CD14-positive monocyte (primary cell): ENCODE measurements around the gene PMFBP1. TPM values are rescaled to one million over a fixed set of nuclear protein-coding genes. Genes with fewer than 3 reads are reported as not detected.

ENCODE experiments used
- DNase-seq, 3 donors: peaks; one replicate each; pipeline ENCODE4 v3.0.0-alpha.2; 2011 to 2022
- H2AFZ ChIP-seq: 2 replicates; pipeline ENCODE4 v1.6.0; 2012; ENCODE audit warnings: mild to moderate bottlenecking, low read depth, low read length, inconsistent platforms; ENCODE audit not compliant: insufficient read depth, poor library complexity, severe bottlenecking
- H3K27ac ChIP-seq, 2 donors: 1 replicate in 1 of 2; 2 replicates in 1 of 2; pipeline ENCODE4 v1.5.1; 2012 to 2013; ENCODE audit warnings: low read length in 2 of 2, control low read depth in 1 of 2, inconsistent platforms in 1 of 2, low read depth in 1 of 2, mild to moderate bottlenecking in 1 of 2
- H3K27me3 ChIP-seq, 2 donors: one replicate each; pipeline versions ENCODE4 v1.6.0 to v1.6.1; 2011 to 2013; ENCODE audit warnings: low read length in 2 of 2; ENCODE audit not compliant: control insufficient read depth in 2 of 2, insufficient read depth in 2 of 2
- H3K36me3 ChIP-seq, 2 donors: replicated peaks in 1 of 2; 1 replicate in 1 of 2; 2 replicates in 1 of 2; pipeline versions ENCODE4 v1.5.1 to v1.6.1; 2012 to 2013; ENCODE audit warnings: low read length in 2 of 2, control low read depth in 1 of 2, inconsistent platforms in 1 of 2, mild to moderate bottlenecking in 1 of 2; ENCODE audit not compliant: insufficient read depth in 2 of 2, control insufficient read depth in 1 of 2
- H3K4me1 ChIP-seq, 2 donors: 1 replicate in 1 of 2; 2 replicates in 1 of 2; pipeline versions ENCODE4 v1.5.1 to v1.6.1; 2012 to 2013; ENCODE audit warnings: low read length in 2 of 2, control low read depth in 1 of 2, inconsistent platforms in 1 of 2, mild to moderate bottlenecking in 1 of 2, moderate library complexity in 1 of 2; ENCODE audit not compliant: insufficient read depth in 2 of 2, control insufficient read depth in 1 of 2
- H3K4me2 ChIP-seq: replicated peaks from 2 replicates; pipeline ENCODE3; 2012; ENCODE audit warnings: low read length, moderate library complexity, mild to moderate bottlenecking; ENCODE audit not compliant: poor library complexity, severe bottlenecking; ENCODE audit errors: extremely low read depth
- H3K4me3 ChIP-seq, 3 experiments: fragments of 200-600 bp in 1 of 3; sonication (generic) in 1 of 3; replicated peaks in 1 of 3; 1 replicate in 2 of 3; 2 replicates in 1 of 3; pipeline ENCODE4 v1.5.1; 2011 to 2013; ENCODE audit warnings: low read length in 3 of 3, mild to moderate bottlenecking in 3 of 3, control low read depth in 2 of 3, low read depth in 2 of 3, inconsistent platforms in 1 of 3, moderate library complexity in 1 of 3
- H3K79me2 ChIP-seq: 2 replicates; pipeline ENCODE4 v1.6.0; 2012; ENCODE audit warnings: mild to moderate bottlenecking, control low read depth, inconsistent platforms, low read length, moderate library complexity; ENCODE audit not compliant: insufficient read depth
- H3K9ac ChIP-seq: 2 replicates; pipeline ENCODE4 v1.6.0; 2017; ENCODE audit warnings: low read length, mild to moderate bottlenecking; ENCODE audit not compliant: insufficient read depth, poor library complexity, severe bottlenecking
- H3K9me3 ChIP-seq, 2 donors: replicated peaks in 1 of 2; 1 replicate in 1 of 2; 2 replicates in 1 of 2; pipeline versions ENCODE4 v1.5.1 to v1.6.1; 2012 to 2013; ENCODE audit warnings: low read length in 2 of 2, control low read depth in 1 of 2; ENCODE audit not compliant: control insufficient read depth in 1 of 2, insufficient read depth in 1 of 2
- H4K20me1 ChIP-seq: 2 replicates; pipeline ENCODE4 v1.6.0; 2012; ENCODE audit warnings: mild to moderate bottlenecking, low read length, control low read depth, moderate library complexity; ENCODE audit not compliant: insufficient read depth
- H3K27ac Mint-ChIP-seq, 7 donors: one replicate each; pipeline ENCODE4 v1.8.0; 2020; ENCODE audit warnings: mild to moderate bottlenecking in 7 of 7, mixed read lengths in 7 of 7, moderate library complexity in 6 of 7, inconsistent platforms in 2 of 7
- H3K27me3 Mint-ChIP-seq, 3 donors: one replicate each; pipeline ENCODE4 v1.8.0; 2021 to 2022; ENCODE audit warnings: low read depth in 3 of 3, mild to moderate bottlenecking in 3 of 3, mixed read lengths in 3 of 3, moderate library complexity in 3 of 3, inconsistent platforms in 1 of 3
- H3K36me3 Mint-ChIP-seq, 2 donors: one replicate each; pipeline ENCODE4 v1.8.0; 2020; ENCODE audit warnings: mixed read lengths in 2 of 2, inconsistent platforms in 1 of 2, mild to moderate bottlenecking in 1 of 2
- H3K4me1 Mint-ChIP-seq: one replicate; pipeline ENCODE4 v1.8.0; 2020; ENCODE audit warnings: mild to moderate bottlenecking, mixed read lengths
- H3K4me3 Mint-ChIP-seq, 2 donors: one replicate each; pipeline ENCODE4 v1.8.0; 2020; ENCODE audit warnings: mild to moderate bottlenecking in 2 of 2, mixed read lengths in 2 of 2, moderate library complexity in 1 of 2
- H3K9me3 Mint-ChIP-seq, 7 donors: one replicate each; pipeline ENCODE4 v1.8.0; 2020 to 2022; ENCODE audit warnings: mixed read lengths in 7 of 7, mild to moderate bottlenecking in 6 of 7, moderate library complexity in 6 of 7, inconsistent platforms in 2 of 7
- WGBS: methylation state at CpG from one replicate; pipeline ENCODE4 v1.1.5; 2013; ENCODE audit warnings: missing lambda C conversion rate; ENCODE audit not compliant: insufficient coverage; 5-methylcytosine and 5-hydroxymethylcytosine counted together
- intact Hi-C, 2 donors: fragments of 100-400 bp; cut with micrococcal nuclease; formaldehyde crosslinking; loops; one replicate each; pipeline versions ENCODE4 v1.15.0 to v1.15.1; 2023
- polyA plus RNA-seq, 3 donors: library from polyadenylated mRNA; depleted of rRNA in 1 of 3; unstranded in 2 of 3; stranded (reverse) in 1 of 3; fragments of 300-500 nt in 2 of 3; fragments of >200 nt in 1 of 3; fragmentation: Illumina TruSeq in 2 of 3; gene quantifications; 1 replicate in 2 of 3; 2 replicates in 1 of 3; pipeline ENCODE4 v1.2.3, GENCODE V29; 2012 to 2021
- TF ChIP-seq, protein P1 (sequence below): fragments of 200-600 bp; IDR thresholded peaks from one replicate; pipeline ENCODE4 v1.8.0; 2022; ENCODE audit warnings: antibody characterized with exemption, mild to moderate bottlenecking

The PMFBP1 gene
- polyA plus RNA-seq, 3 donors = 0.15 to 0.87 (median 0.18) TPM

DNA sequence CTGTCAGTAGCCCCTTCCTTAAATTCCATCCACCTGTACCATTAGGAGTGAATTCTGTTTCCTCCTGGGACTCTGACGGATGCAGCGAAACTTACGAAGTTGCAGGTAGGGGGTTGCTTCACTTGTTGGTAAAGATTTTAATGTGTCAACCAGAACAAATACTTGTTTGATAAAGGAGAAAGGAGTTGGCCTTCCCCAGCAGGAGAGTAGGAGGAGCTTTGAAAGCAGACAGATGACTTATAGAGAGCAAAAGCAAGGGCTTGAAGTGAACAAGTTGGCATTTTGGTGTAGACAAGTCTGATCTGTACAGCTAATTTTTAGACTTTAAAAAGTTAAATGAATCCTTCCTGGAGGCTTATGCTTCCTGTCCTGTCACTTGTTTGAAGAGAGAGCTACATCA lies 38.1 kb upstream of the PMFBP1 start:
- 100% methylated on average over 1 of the region's 3 CpGs for WGBS
- peaks cover 0 to 4% (median 2%) of the 10 kb centered on the region in 7 donors for H3K9me3 Mint-ChIP-seq

DNA sequence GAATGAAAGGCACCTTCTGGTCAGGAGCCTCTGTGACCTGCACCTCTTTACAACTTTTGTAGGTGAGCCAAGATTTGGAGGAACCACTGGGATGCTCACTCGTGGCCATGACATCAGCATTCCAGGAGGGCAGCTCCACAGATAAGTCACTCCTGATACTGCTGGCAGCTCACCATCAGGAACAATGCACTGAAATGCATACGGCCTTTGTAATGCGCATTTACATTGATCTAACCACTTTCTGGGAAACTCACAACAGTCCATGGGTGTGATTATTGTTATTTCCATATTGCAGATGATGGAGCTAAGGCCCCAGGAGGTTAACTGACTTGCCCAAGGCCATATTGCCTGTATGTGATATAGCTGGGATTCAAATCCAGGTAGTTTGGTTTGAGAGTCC lies 34.3 kb upstream of the PMFBP1 start:
- Histone ChIP-seq H3K9ac (no peak overlapping the region), H3K4me3 (no peak overlapping the region), H4K20me1 (no peaks in the 10 kb centered on the region), H3K4me2 (no peak overlapping the region), H3K27me3 (no peaks in the 10 kb centered on the region), H3K4me1 (peaks cover 32 to 34% of the 10 kb centered on the region in 2 donors), H3K79me2 (no peaks in the 10 kb centered on the region), H3K36me3 (no peaks in the 10 kb centered on the region), H3K9me3 (no peaks in the 10 kb centered on the region), H3K27ac (no peak overlapping the region), H2AFZ (no peak overlapping the region)
- Mint-ChIP-seq H3K36me3 (no peaks in the 10 kb centered on the region), H3K9me3 (peaks cover 0 to 9% (median 2%) of the 10 kb centered on the region in 7 donors), H3K4me1 (peaks cover 41% of the 10 kb centered on the region), H3K4me3 (no peak overlapping the region), H3K27ac (peak overlapping the region in 1 of 7 donors; percentile 59), H3K27me3 (no peaks in the 10 kb centered on the region)
- intact Hi-C loops = loop anchor here in 1 of 2 donors (10.0 kb wide), 1 partner anchor 729 kb away; no protein-coding TSS in a partner anchor
- TF ChIP-seq, protein P1, sequence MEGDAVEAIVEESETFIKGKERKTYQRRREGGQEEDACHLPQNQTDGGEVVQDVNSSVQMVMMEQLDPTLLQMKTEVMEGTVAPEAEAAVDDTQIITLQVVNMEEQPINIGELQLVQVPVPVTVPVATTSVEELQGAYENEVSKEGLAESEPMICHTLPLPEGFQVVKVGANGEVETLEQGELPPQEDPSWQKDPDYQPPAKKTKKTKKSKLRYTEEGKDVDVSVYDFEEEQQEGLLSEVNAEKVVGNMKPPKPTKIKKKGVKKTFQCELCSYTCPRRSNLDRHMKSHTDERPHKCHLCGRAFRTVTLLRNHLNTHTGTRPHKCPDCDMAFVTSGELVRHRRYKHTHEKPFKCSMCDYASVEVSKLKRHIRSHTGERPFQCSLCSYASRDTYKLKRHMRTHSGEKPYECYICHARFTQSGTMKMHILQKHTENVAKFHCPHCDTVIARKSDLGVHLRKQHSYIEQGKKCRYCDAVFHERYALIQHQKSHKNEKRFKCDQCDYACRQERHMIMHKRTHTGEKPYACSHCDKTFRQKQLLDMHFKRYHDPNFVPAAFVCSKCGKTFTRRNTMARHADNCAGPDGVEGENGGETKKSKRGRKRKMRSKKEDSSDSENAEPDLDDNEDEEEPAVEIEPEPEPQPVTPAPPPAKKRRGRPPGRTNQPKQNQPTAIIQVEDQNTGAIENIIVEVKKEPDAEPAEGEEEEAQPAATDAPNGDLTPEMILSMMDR = no peak
- WGBS = 100% methylated on average over 1 of the region's 3 CpGs
- DNase-seq = no peak

More for the DNA sequence above, 38.1 kb upstream of the PMFBP1 start:
- H3K27ac Mint-ChIP-seq = peak overlapping the region in 1 of 7 donors; percentile 19
- Histone ChIP-seq H3K9ac (no peak overlapping the region), H3K9me3 (no peaks in the 10 kb centered on the region), H3K4me1 (no peaks in the 10 kb centered on the region), H3K4me3 (no peak overlapping the region), H3K79me2 (no peaks in the 10 kb centered on the region), H3K36me3 (no peaks in the 10 kb centered on the region), H3K27ac (no peak overlapping the region), H2AFZ (no peak overlapping the region), H3K4me2 (no peak overlapping the region), H3K27me3 (no peaks in the 10 kb centered on the region), H4K20me1 (no peaks in the 10 kb centered on the region)
- DNase-seq = no peak
- H3K4me1 Mint-ChIP-seq = peaks cover 12% of the 10 kb centered on the region
- TF ChIP-seq, protein P1 = no peak
- no peak overlapping the region for H3K4me3 Mint-ChIP-seq
- peaks cover 0 to 1% of the 10 kb centered on the region in 2 donors for H3K36me3 Mint-ChIP-seq
- no peaks in the 10 kb centered on the region for H3K27me3 Mint-ChIP-seq
- intact Hi-C loops = loop anchor here in 1 of 2 donors (10.0 kb wide), 1 partner anchor 45 kb away; no protein-coding TSS in a partner anchor
